Activated naive CD8-positive, alpha-beta T cell treated with anti-CD3 and anti-CD28 coated beads, Interleukin-2, amount 10 ng/mL, durations not matched to agents 7 days and 5 days (primary cell): Measurements from ENCODE around the gene ZC3H6. TPM values are rescaled to one million over a fixed set of nuclear protein-coding genes. Genes with fewer than 3 reads are reported as not detected.
"Not testable (repeated sequence)": the region's sequence is repeated elsewhere in the genome, so short reads cannot be mapped to it uniquely, and the experiment has no call there.

Experiments
- ATAC-seq: fragments of 150-1000 bp; cut with Tn5 transposase; one replicate; pipeline ENCODE4 v1.10.0; 2021; ENCODE audit warnings: low read depth, moderate library complexity
- POLR2A ChIA-PET: fragments of 350-600 bp; sonication (Branson Sonifier 250); formaldehyde crosslinking; loops from one replicate; lab custom pipeline; 2021; ENCODE audit warnings: antibody characterized with exemption; lab: Charles Lee
- DNase-seq: peaks from one replicate; pipeline ENCODE4 v3.0.0; 2021
- H3K27ac Mint-ChIP-seq: one replicate; pipeline ENCODE4 v1.8.0; 2022; ENCODE audit warnings: mild to moderate bottlenecking, mixed read lengths
- H3K27me3 Mint-ChIP-seq: one replicate; pipeline ENCODE4 v1.8.0; 2022; ENCODE audit warnings: mild to moderate bottlenecking, moderate library complexity, mixed read lengths
- H3K36me3 Mint-ChIP-seq: one replicate; pipeline ENCODE4 v1.8.0; 2021; ENCODE audit warnings: mild to moderate bottlenecking, mixed read lengths
- H3K4me1 Mint-ChIP-seq: one replicate; pipeline ENCODE4 v1.8.0; 2021; ENCODE audit warnings: mixed read lengths
- H3K4me3 Mint-ChIP-seq: one replicate; pipeline ENCODE4 v1.8.0; 2022; ENCODE audit warnings: mild to moderate bottlenecking, moderate library complexity, mixed read lengths
- H3K9me3 Mint-ChIP-seq: one replicate; pipeline ENCODE4 v1.8.0; 2021; ENCODE audit warnings: mixed read lengths
- total RNA-seq, 2 experiments: library from RNA; stranded (reverse); gene quantifications; one replicate each; pipeline ENCODE4 v1.2.3, GENCODE V29; 2021

Gene ZC3H6
- total RNA-seq, 2 experiments from 2014 or later, result 21.3 to 22.5 TPM

DNA sequence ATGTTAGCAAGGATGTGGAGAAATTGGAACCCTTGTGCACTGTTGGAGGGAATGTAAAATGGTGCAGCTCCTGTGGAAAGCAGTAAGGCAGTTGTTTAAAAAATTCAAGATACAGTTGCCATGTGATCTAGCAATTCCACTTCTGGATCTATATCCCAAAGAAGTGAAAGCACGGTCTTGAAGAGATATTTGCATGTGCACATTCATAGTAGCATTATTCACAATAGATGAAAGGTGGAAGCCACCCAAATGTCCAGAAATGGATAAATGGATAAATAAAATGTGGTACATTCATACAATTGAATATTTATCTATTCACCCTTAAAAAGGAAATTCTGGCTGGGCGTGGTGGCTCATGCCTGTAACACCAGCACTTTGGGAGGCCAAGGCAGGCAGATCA, 78.9 kb downstream of the ZC3H6 start:
- H3K27ac Mint-ChIP-seq, DNase-seq, POLR2A ChIA-PET, H3K27me3 Mint-ChIP-seq, H3K4me1 Mint-ChIP-seq, H3K9me3 Mint-ChIP-seq, H3K4me3 Mint-ChIP-seq, H3K36me3 Mint-ChIP-seq, ATAC-seq: not testable (repeated sequence)

GRCh38 chr2:112360055-112360454, 84.7 kb downstream of the ZC3H6 start:
- H3K36me3 Mint-ChIP-seq, ATAC-seq, H3K4me3 Mint-ChIP-seq, H3K27me3 Mint-ChIP-seq, POLR2A ChIA-PET, H3K9me3 Mint-ChIP-seq, DNase-seq, H3K27ac Mint-ChIP-seq, H3K4me1 Mint-ChIP-seq: not testable (repeated sequence)

Other genes starting within 250 kb of the ZC3H6 start
- gene TMEM87B, start 220.3 kb upstream of the ZC3H6 start, total RNA-seq, result 10 to 100 TPM; 20.1 to 24.2 TPM
- gene FBLN7, start 137.2 kb upstream of the ZC3H6 start, total RNA-seq, result 1 to 10 TPM; 1.1 to 1.8 TPM
- 10 to 100 TPM; 15.7 to 17.1 TPM for gene ZC3H8, start 20.6 kb upstream of the ZC3H6 start, total RNA-seq
- 10 to 100 TPM; 12.2 to 13.7 TPM for gene RGPD8, start 158.0 kb downstream of the ZC3H6 start, total RNA-seq
- gene TTL, start 206.6 kb downstream of the ZC3H6 start, total RNA-seq, result 10 to 100 TPM; 22.9 to 24.5 TPM